Hindlimb muscle (tissue), 1 donor: ENCODE results near the gene PREX1. TPM values are rescaled to one million over a fixed set of nuclear protein-coding genes. Genes with fewer than 3 reads are reported as not detected.

Experiments
- DNase-seq: peaks from one replicate; pipeline ENCODE4 v3.0.0-alpha.2; 2013
- polyA plus RNA-seq: library from polyadenylated mRNA; unstranded; fragments of 120-200 nt; gene quantifications from one replicate; pipeline ENCODE4 v1.2.1, GENCODE V29; 2013; ENCODE audit not compliant: insufficient read length

PREX1 gene
- polyA plus RNA-seq, 1 donor, result 20.0 TPM

- no peak for DNase-seq
Measured at GRCh38 chr20:48632017-48632824, 195.6 kb downstream of the PREX1 start.

DNA sequence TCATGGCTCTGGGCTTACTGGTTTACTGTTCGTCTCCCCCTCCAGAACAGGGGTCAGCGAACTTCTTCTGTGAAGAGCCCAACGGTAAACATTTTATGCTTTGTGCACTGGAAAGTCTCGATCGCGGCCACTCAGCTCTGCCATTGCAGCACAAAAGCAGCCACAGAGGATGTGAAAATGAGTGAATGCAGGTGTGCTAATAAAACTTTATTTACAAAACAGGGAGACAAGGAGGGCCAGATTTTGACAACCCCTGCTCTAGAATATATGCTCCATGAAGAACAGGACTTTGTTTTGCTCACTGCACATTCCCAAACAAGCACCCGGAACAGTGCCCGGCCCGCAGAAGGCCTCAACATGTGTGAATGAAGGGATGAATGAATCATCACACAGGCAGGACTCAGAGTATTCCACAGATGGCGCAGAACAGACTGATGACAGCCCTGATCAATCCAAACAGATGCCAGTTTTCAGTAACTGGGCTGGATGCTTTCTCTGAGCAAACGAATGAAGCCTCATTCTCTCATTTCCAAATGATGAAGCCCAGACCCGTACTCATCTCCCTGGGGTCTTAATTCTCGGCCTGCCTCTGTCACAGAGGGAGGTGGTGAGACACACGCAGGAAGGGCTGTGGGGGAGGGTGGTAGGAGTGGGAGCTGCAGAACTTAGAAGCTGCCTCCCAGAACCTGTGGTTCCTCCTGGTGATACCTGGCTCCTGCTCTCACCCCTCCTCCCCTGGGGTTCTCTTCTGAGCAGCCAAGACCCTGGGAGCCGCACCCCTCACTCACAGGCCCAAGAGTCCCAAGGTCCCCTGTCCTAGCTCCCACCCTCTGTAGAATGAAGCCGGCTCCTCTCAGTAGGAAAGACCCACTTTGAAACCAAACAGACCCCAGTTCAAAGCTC is 196.4 kb downstream of the PREX1 start:
- no peak for DNase-seq

GRCh38 chr20:48630342-48631075 is 197.3 kb downstream of the PREX1 start:
- no peak for DNase-seq

DNA sequence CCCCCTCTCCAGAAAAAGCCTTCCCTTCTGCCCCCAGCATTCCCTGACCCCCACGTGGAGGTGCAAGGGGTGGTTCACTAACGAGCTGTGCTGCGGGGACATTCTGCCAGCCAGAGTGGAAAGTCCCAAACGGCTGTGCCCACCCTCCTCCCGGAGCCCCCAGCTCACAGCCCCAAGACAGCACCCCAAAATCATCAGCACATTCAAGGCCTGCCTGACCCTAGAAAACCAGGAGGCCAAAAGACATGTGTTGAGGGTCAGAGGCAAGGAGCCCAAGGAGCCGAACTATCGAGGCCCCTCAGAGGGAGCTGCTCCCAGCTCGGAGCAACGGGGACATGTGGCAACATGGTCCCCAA is 197.9 kb downstream of the PREX1 start:
- no peak for DNase-seq

DNA sequence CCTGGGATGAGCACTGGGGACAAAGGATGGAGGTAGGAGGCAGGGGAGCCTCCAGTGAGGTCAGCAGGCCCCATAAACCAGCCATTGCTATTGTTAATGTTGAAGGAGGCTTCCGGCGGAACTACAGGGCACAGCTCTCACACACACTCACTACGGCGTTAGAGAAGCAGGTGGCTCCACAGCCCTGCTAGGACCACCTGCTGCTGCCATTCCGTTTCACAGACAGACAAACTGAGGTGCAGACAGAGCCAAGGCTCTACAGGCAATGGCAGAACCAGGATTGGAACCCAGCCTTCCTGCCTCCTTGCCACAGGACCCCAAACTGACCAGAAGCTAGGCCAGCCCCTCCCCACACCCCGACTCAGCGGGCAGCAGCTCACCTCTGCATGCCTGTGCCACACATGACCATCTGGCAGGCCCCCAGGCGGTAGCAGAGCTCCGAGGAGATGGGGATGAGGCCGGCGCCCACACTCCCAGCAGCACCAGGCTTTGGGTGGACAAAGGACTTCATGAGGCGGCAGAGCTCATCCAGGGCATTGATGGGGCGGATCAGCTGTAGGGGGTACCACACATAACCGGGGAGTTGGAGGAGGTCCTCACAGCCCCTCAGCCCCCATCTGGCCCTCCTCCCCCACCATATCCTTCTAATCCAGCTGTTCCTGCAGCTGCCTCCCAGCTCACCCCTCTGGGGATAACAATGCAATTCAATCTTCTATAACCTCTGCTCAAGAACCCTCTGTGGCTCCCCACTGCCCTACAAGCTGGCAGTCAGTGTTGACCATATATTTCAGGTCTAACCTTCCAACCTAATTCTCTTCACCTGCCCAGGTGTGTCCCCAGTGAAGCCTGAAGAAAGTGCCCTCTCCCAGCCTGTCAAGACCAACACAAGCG is 198.5 kb downstream of the PREX1 start:
- no peak for DNase-seq

- no peak for DNase-seq
Measured at GRCh38 chr20:48627737-48628128, 200.1 kb downstream of the PREX1 start.

DNA sequence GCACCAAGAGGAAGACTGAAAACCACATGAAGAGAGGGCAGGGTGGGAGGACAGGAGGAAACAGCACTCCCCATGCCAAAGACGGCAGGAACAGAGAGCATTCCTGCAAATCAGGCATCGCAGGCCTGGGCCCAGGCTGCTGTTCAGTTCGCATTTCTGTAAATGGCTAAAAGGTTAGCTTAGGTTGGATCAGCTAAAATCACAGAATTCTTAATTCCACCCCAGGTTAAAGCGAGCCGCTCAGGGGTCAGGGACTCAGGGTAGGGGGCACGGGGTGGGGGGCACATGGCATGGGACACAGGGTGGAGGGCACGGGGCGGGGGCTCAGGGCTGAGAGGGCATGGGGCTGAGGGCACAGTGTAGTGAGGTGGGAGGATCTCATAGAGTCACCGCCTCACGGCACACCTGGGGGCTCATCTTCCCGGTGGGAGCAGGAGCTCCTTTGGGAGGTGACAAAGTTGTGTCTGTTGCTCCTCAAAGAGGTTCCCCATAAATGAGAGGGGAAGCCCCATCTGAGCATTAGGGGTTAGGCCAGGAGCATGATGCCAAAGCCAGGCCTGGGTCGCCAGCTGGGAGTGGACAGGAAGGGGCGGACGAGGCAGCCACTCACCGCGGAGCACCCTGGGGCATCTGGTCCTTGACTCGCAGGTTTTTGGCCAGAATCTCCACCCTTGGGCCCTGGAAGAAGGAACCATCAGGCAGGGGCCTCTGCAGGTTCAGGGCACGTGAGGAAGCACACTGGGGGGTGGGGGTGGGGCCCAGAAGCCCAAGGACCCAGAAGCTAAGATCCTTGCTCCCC is 200.7 kb downstream of the PREX1 start:
- no peak for DNase-seq

GRCh38 chr20:48626226-48626937 is 201.4 kb downstream of the PREX1 start:
- DNase-seq, result no peak

DNA sequence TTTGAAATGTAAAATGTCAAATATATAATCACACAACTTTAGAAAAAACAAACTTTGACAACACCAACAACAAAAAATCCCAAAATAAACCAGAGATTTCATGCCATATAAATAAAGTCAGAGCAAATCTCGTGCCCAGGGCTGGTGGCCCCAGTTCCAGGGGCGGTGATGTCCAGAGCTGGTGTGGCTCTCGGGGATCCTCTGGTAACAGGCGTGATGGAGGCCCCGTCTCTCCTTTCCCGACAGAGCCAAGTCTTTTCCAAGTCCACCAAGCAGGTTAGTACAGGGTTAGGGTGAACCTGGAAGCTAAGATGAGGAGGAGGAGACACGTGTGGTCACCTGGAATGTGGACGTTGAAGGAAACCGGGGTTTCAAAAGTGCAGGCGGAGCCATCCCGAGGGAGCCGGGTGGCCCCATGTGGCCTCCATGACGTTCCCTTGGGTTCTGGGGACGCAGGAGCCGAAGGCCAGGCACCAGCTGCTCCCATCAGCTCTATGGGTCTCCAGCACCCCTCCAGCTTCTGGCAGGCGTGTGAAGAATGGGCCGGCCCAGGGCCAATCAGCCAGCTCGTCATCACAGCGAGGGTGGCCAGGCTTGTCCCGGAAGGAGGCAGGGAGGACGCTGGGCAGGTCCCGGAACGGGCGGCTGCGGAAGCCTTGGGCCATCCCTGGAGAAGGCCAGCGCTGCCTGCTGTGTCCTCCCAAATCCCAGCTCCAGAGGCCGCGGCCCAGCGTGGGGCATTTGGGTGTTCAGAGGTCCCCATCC is 202.5 kb downstream of the PREX1 start:
- DNase-seq, result no peak

GRCh38 chr20:48624315-48625020 is 203.3 kb downstream of the PREX1 start:
- no peak for DNase-seq

- DNase-seq, result no peak
Measured at GRCh38 chr20:48623906-48624265, 203.9 kb downstream of the PREX1 start.

GRCh38 chr20:48623176-48623905 is 204.5 kb downstream of the PREX1 start:
- no peak for DNase-seq

GRCh38 chr20:48622421-48622820 is 205.4 kb downstream of the PREX1 start:
- no peak for DNase-seq

DNA sequence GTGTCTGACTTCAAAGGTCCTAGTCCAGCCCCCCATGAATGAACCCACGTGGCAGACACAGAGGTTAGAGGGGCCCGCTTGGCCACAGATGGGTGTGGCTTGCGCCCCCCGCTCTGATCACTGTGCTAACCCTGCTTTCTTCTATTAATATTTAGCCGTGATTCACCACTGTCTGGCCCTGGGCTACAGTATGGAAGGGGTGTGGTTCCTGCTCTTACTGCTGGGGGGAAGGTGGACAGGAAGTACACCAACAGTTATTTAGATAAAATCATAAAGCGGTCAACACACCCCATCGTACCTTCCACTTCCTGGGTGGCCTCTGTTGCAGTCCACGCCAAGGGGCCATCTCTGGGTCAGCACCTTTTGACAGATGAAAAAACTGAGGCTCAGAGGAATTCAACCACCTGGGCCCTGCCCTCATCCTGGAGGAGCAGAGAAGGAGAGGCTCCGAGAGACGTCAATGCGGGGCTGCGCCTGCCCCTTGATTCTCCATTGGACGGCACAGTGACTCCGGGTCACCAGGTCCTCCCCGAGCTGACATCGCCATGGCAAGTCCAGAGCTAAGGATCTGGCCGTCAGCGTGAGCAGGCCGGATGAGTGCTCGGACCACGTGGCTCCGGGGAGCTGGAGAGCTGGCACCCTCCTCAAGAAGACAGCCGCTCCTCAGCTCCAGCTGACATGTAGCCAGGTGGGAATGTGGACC is 206.3 kb downstream of the PREX1 start:
- DNase-seq, result no peak

GRCh38 chr20:48620507-48621375 is 207.1 kb downstream of the PREX1 start:
- DNase-seq, result peak; percentile 89

GRCh38 chr20:48620154-48620506 is 207.7 kb downstream of the PREX1 start:
- DNase-seq, result no peak
